Measurements from ENCODE around the gene FASN.
"Not testable (repeated sequence)": the region's sequence is repeated elsewhere in the genome, so short reads cannot be mapped to it uniquely, and the experiment has no call there.

FASN gene

GRCh38 chr17:82041144-82041814 is 56.8 kb downstream of the FASN start:
- no peak overlapping the region for H3K4me3 ChIP-seq (ENCODE audit: low read depth in 1 of 2, low read length in 2 of 2)
- peaks cover 8 to 12% of the 10 kb centered on the region in 2 donors for H3K4me1 ChIP-seq (ENCODE audit: control insufficient read depth in 1 of 2, insufficient read depth in 2 of 2, low read length in 2 of 2)
- H3K27ac ChIP-seq (ENCODE audit: low read length), result no peak overlapping the region
- no peaks in the 10 kb centered on the region for H3K27me3 ChIP-seq (ENCODE audit: low read depth, low read length)
- H3K9me3 ChIP-seq (ENCODE audit: control insufficient read depth in 1 of 2, low read length in 2 of 2), result no peaks in the 10 kb centered on the region
- H3K36me3 ChIP-seq (ENCODE audit: control insufficient read depth in 1 of 2, insufficient read depth in 2 of 2, low read length in 2 of 2), result no peaks in the 10 kb centered on the region

GRCh38 chr17:82039695-82040299 is 58.2 kb downstream of the FASN start:
- Histone ChIP-seq H3K4me1 (ENCODE audit: control insufficient read depth in 1 of 2, insufficient read depth in 2 of 2, low read length in 2 of 2) (peaks cover 8 to 17% of the 10 kb centered on the region in 2 donors), H3K27ac (ENCODE audit: low read length) (no peak overlapping the region), H3K9me3 (ENCODE audit: control insufficient read depth in 1 of 2, low read length in 2 of 2) (no peaks in the 10 kb centered on the region)

GRCh38 chr17:82038796-82039409 is 59.1 kb downstream of the FASN start:
- peaks cover 8 to 17% of the 10 kb centered on the region in 2 donors for H3K4me1 ChIP-seq (ENCODE audit: control insufficient read depth in 1 of 2, insufficient read depth in 2 of 2, low read length in 2 of 2)
- H3K27ac ChIP-seq (ENCODE audit: low read length), result not testable (repeated sequence)

More at GRCh38 chr17:82039695-82040299, 58.2 kb downstream of the FASN start:
- Histone ChIP-seq H3K4me3 (ENCODE audit: low read depth in 1 of 2, low read length in 2 of 2) (no peak overlapping the region), H3K36me3 (ENCODE audit: control insufficient read depth in 1 of 2, insufficient read depth in 2 of 2, low read length in 2 of 2) (no peaks in the 10 kb centered on the region), H3K27me3 (ENCODE audit: low read depth, low read length) (no peaks in the 10 kb centered on the region)

DNA sequence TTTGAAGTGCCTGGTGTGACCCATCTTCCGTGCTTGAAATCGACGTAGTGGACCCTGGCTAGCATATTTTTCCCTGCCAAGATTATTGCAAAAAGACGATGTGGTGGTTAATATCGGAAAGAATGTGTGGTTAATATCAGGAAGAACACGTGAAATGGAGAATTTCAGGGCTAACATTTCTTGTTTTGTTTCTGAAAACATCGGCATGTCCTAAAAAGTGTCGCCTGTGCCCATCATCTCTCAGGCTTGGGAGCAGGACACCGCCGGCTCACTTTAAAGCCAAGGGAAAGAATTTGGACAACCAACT is 60.2 kb downstream of the FASN start:
- H3K4me3 ChIP-seq (ENCODE audit: low read depth in 1 of 2, low read length in 2 of 2), result peak overlapping the region; percentile 59 to 73

More at GRCh38 chr17:82038796-82039409, 59.1 kb downstream of the FASN start:
- H3K9me3 ChIP-seq (ENCODE audit: control insufficient read depth in 1 of 2, low read length in 2 of 2); H3K36me3 ChIP-seq (ENCODE audit: control insufficient read depth in 1 of 2, insufficient read depth in 2 of 2, low read length in 2 of 2); H3K4me3 ChIP-seq (ENCODE audit: low read depth in 1 of 2, low read length in 2 of 2); H3K27me3 ChIP-seq (ENCODE audit: low read depth, low read length): not testable (repeated sequence)

GRCh38 chr17:82037092-82037888 is 60.7 kb downstream of the FASN start, which contains the start of gene DCXR:
Gene DCXR, minus strand, starts transcription at chr17:82037697. Its CDS starts 15 bp downstream, at chr17:82037682.
- Histone ChIP-seq H3K36me3 (ENCODE audit: control insufficient read depth in 1 of 2, insufficient read depth in 2 of 2, low read length in 2 of 2) (no peaks in the 10 kb centered on the region), H3K9me3 (ENCODE audit: control insufficient read depth in 1 of 2, low read length in 2 of 2) (no peaks in the 10 kb centered on the region), H3K4me3 (ENCODE audit: low read depth in 1 of 2, low read length in 2 of 2) (peak within 1 kb of the TSS; percentile 64 to 73), H3K4me1 (ENCODE audit: control insufficient read depth in 1 of 2, insufficient read depth in 2 of 2, low read length in 2 of 2) (peaks cover 8 to 18% of the 10 kb centered on the region in 2 donors), H3K27me3 (ENCODE audit: low read depth, low read length) (no peaks in the 10 kb centered on the region), H3K27ac (ENCODE audit: low read length) (peak within 1 kb of the TSS; percentile 51)

More for the DNA sequence above, 60.2 kb downstream of the FASN start:
- Histone ChIP-seq H3K36me3 (ENCODE audit: control insufficient read depth in 1 of 2, insufficient read depth in 2 of 2, low read length in 2 of 2) (no peaks in the 10 kb centered on the region), H3K27me3 (ENCODE audit: low read depth, low read length) (no peaks in the 10 kb centered on the region), H3K27ac (ENCODE audit: low read length) (no peak overlapping the region), H3K9me3 (ENCODE audit: control insufficient read depth in 1 of 2, low read length in 2 of 2) (no peaks in the 10 kb centered on the region), H3K4me1 (ENCODE audit: control insufficient read depth in 1 of 2, insufficient read depth in 2 of 2, low read length in 2 of 2) (peaks cover 8 to 17% of the 10 kb centered on the region in 2 donors)

DNA sequence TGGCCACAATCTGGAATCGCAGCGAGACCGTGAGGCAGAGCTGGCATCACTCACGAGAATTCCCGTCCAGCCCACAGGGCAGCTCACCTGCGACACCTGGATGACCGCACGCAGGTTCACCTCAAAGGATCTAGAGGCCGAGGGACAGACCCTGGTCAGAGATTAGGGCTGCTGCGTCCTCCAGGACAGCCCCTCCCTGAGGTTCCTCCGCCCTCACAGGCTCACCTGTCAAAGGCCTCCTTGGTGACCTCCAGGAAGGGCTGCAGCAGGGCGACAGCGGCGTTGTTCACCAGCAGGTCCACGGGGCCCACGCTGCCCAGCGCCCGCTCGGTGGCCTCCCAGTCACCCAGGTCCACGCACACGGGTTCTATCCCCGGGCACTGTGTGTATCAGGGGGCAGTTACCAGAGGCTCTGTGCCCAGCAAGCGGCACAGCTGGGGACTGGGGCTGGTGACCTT is 61.4 kb downstream of the FASN start:
- H3K27ac ChIP-seq (ENCODE audit: low read length), result peak overlapping the region; percentile 51
- H3K36me3 ChIP-seq (ENCODE audit: control insufficient read depth in 1 of 2, insufficient read depth in 2 of 2, low read length in 2 of 2), result no peaks in the 10 kb centered on the region
- H3K9me3 ChIP-seq (ENCODE audit: control insufficient read depth in 1 of 2, low read length in 2 of 2), result no peaks in the 10 kb centered on the region
- H3K4me3 ChIP-seq (ENCODE audit: low read depth in 1 of 2, low read length in 2 of 2), result peak overlapping the region; percentile 64 to 73
- H3K4me1 ChIP-seq (ENCODE audit: control insufficient read depth in 1 of 2, insufficient read depth in 2 of 2, low read length in 2 of 2), result peaks cover 8 to 23% of the 10 kb centered on the region in 2 donors
- H3K27me3 ChIP-seq (ENCODE audit: low read depth, low read length), result no peaks in the 10 kb centered on the region

DNA sequence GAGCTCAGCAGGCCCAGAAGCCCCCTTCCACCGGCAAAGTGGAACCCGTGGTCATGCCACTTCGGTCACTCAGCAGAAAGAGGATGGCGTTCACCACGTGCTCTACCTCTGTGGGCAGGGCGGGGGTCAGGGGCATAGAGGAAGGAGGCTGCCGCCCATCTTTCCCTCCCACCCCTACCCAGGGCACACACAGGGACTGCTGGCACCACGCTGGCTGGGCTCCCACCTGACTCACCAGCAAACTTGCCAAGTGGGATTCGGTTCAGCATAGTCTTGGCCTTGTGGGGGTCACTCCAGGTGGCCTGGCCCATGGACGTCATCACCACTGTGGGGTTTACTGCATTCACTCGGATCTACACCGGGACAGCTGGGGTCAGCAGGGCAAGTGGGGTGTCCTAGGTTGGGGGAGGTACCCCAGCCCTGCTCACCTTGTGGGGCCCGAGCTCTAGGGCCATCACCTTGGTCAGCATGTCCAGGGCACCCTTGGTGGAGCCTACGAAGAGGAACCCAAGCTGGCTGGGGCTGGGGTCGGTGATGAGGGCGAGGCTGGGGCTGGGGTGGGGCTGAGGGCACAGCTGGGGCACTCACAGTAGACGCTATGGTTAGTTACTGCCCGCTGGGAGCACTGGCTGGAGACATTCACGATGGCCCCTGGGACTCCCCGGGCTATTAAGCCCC is 61.9 kb downstream of the FASN start:
- Histone ChIP-seq H3K9me3 (ENCODE audit: control insufficient read depth in 1 of 2, low read length in 2 of 2) (no peaks in the 10 kb centered on the region), H3K36me3 (ENCODE audit: control insufficient read depth in 1 of 2, insufficient read depth in 2 of 2, low read length in 2 of 2) (no peaks in the 10 kb centered on the region), H3K4me3 (ENCODE audit: low read depth in 1 of 2, low read length in 2 of 2) (peak overlapping the region in 1 of 2 donors; percentile 73), H3K27me3 (ENCODE audit: low read depth, low read length) (no peaks in the 10 kb centered on the region), H3K27ac (ENCODE audit: low read length) (no peak overlapping the region), H3K4me1 (ENCODE audit: control insufficient read depth in 1 of 2, insufficient read depth in 2 of 2, low read length in 2 of 2) (peaks cover 8 to 24% of the 10 kb centered on the region in 2 donors)

DNA sequence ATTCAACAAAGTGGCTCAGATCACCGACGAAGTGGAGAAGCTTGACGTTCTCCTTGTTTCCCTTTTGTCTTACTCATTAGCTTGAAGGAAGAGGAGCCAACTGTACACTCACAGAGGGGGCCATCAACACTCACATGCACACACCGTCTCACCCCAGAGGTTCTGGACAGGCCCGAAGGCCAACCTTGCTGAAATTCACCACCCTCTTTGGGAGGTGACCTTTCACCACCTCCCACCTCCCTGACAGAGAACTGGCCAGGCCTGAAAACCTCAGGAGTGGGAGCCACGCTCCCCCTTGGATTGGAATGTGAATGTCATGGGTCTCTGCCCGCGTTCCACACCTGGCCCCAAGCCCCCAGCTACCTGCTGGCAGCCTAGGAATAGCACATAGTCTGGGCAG is 62.5 kb downstream of the FASN start:
- H3K27ac ChIP-seq (ENCODE audit: low read length), result no peak overlapping the region
- peaks cover 8 to 30% of the 10 kb centered on the region in 2 donors for H3K4me1 ChIP-seq (ENCODE audit: control insufficient read depth in 1 of 2, insufficient read depth in 2 of 2, low read length in 2 of 2)
- H3K9me3 ChIP-seq (ENCODE audit: control insufficient read depth in 1 of 2, low read length in 2 of 2), result no peaks in the 10 kb centered on the region
- no peaks in the 10 kb centered on the region for H3K36me3 ChIP-seq (ENCODE audit: control insufficient read depth in 1 of 2, insufficient read depth in 2 of 2, low read length in 2 of 2)
- H3K4me3 ChIP-seq (ENCODE audit: low read depth in 1 of 2, low read length in 2 of 2), result no peak overlapping the region
- H3K27me3 ChIP-seq (ENCODE audit: low read depth, low read length), result no peaks in the 10 kb centered on the region

GRCh38 chr17:82034371-82035011 is 63.5 kb downstream of the FASN start:
- Histone ChIP-seq H3K4me1 (ENCODE audit: control insufficient read depth in 1 of 2, insufficient read depth in 2 of 2, low read length in 2 of 2) (peaks cover 8 to 36% of the 10 kb centered on the region in 2 donors), H3K4me3 (ENCODE audit: low read depth in 1 of 2, low read length in 2 of 2) (no peak overlapping the region), H3K27me3 (ENCODE audit: low read depth, low read length) (no peaks in the 10 kb centered on the region), H3K9me3 (ENCODE audit: control insufficient read depth in 1 of 2, low read length in 2 of 2) (no peaks in the 10 kb centered on the region), H3K27ac (ENCODE audit: low read length) (no peak overlapping the region), H3K36me3 (ENCODE audit: control insufficient read depth in 1 of 2, insufficient read depth in 2 of 2, low read length in 2 of 2) (no peaks in the 10 kb centered on the region)

GRCh38 chr17:82033359-82034085 is 64.5 kb downstream of the FASN start:
- peaks cover 8 to 36% of the 10 kb centered on the region in 2 donors for H3K4me1 ChIP-seq (ENCODE audit: control insufficient read depth in 1 of 2, insufficient read depth in 2 of 2, low read length in 2 of 2)

More at GRCh38 chr17:82033359-82034085, 64.5 kb downstream of the FASN start:
- no peak overlapping the region for H3K4me3 ChIP-seq (ENCODE audit: low read depth in 1 of 2, low read length in 2 of 2)
- H3K27me3 ChIP-seq (ENCODE audit: low read depth, low read length), result no peaks in the 10 kb centered on the region
- no peaks in the 10 kb centered on the region for H3K9me3 ChIP-seq (ENCODE audit: control insufficient read depth in 1 of 2, low read length in 2 of 2)
- H3K36me3 ChIP-seq (ENCODE audit: control insufficient read depth in 1 of 2, insufficient read depth in 2 of 2, low read length in 2 of 2), result peaks cover 0 to 4% of the 10 kb centered on the region in 2 donors
- no peak overlapping the region for H3K27ac ChIP-seq (ENCODE audit: low read length)

Data from muscle layer of duodenum (tissue), 2 donors.